ENCODE results near the gene SNRNP35. TPM values are rescaled to one million over a fixed set of nuclear protein-coding genes. Genes with fewer than 3 reads are reported as not detected.

Gene SNRNP35
- total RNA-seq, 4 donors from 2014 or later, result 22.6 to 40.4 (median 23.5) TPM

DNA sequence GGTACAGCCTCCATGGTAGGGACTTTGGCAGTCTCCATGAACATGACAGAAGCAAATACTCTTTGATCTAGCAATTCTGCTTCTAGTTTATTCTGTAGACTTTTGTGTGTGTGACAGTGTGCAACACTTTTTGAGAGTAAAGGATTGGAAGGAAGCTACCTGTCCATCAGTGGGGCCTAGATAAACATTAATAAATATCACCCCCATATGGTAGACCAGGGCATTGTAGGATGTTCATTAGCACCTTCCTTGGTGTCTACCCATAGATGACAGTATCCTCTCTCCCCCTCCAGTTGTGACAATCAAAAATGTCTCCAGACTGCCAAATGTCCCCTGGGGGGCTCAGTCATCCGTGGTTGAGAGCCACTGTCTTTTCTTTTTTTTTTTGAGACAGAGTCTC lies 10.8 kb downstream of the SNRNP35 start:
- in situ Hi-C loops (cut with MboI; ENCODE audit: low sequenced_read_pairs in 4 of 4) (no loop called here), intact Hi-C loops (cut with DNase I; ENCODE audit: low total_unique reads) (no loop called here)
- H3K27ac ChIP-seq, result peak overlapping the region in 1 of 4 donors; percentile 99
- no peaks in the 10 kb centered on the region for H3K9me3 ChIP-seq
- TF ChIP-seq, protein P1, sequence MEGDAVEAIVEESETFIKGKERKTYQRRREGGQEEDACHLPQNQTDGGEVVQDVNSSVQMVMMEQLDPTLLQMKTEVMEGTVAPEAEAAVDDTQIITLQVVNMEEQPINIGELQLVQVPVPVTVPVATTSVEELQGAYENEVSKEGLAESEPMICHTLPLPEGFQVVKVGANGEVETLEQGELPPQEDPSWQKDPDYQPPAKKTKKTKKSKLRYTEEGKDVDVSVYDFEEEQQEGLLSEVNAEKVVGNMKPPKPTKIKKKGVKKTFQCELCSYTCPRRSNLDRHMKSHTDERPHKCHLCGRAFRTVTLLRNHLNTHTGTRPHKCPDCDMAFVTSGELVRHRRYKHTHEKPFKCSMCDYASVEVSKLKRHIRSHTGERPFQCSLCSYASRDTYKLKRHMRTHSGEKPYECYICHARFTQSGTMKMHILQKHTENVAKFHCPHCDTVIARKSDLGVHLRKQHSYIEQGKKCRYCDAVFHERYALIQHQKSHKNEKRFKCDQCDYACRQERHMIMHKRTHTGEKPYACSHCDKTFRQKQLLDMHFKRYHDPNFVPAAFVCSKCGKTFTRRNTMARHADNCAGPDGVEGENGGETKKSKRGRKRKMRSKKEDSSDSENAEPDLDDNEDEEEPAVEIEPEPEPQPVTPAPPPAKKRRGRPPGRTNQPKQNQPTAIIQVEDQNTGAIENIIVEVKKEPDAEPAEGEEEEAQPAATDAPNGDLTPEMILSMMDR (IDR thresholded peaks at IDR 0.05 in 4 of 5, conservative IDR thresholded peaks at IDR 0.05 in 1 of 5), result no peak
- TF ChIP-seq POLR2A (IDR thresholded peaks at IDR 0.05), result no peak
- H3K4me1 ChIP-seq, result peaks cover 15 to 31% of the 10 kb centered on the region in 2 donors
- no peak overlapping the region for H3K4me3 ChIP-seq
- no peak for ATAC-seq
- H3K36me3 ChIP-seq, result peaks cover 0 to 37% of the 10 kb centered on the region in 2 donors
- DNase-seq, result no peak
- H3K27me3 ChIP-seq, result no peaks in the 10 kb centered on the region

DNA sequence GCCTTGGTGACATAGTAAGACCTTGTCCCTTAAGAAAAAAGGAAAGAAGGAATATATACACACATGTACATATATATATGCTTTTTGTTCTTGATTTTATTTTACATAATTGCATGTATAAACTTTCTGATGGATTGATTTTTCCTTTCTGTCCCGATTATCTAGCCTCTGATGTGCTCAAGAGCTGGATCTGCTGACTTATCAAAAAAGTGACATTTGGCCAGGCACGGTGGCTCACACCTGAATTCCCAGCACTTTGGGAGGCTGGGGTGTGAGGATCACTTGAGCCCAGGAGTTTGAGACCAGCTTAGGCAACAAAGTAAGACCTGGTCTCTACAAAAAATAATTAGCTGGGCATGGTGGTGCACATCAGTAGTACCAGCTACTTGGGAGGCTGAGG lies 12.0 kb downstream of the SNRNP35 start:
- peaks cover 0 to 34% of the 10 kb centered on the region in 2 donors for H3K36me3 ChIP-seq
- in situ Hi-C loops (cut with MboI; ENCODE audit: low sequenced_read_pairs in 4 of 4) (no loop called here), intact Hi-C loops (cut with DNase I; ENCODE audit: low total_unique reads) (no loop called here)
- H3K27ac ChIP-seq, result peak overlapping the region in 1 of 4 donors; percentile 99
- peaks cover 21 to 33% of the 10 kb centered on the region in 2 donors for H3K4me1 ChIP-seq
- DNase-seq (no peak), ATAC-seq (no peak)
- no peak for TF ChIP-seq POLR2A (IDR thresholded peaks at IDR 0.05)
- TF ChIP-seq, protein P1 (IDR thresholded peaks at IDR 0.05 in 4 of 5, conservative IDR thresholded peaks at IDR 0.05 in 1 of 5), result no peak
- H3K4me3 ChIP-seq, result no peak overlapping the region
- no peaks in the 10 kb centered on the region for H3K9me3 ChIP-seq
- no peaks in the 10 kb centered on the region for H3K27me3 ChIP-seq

DNA sequence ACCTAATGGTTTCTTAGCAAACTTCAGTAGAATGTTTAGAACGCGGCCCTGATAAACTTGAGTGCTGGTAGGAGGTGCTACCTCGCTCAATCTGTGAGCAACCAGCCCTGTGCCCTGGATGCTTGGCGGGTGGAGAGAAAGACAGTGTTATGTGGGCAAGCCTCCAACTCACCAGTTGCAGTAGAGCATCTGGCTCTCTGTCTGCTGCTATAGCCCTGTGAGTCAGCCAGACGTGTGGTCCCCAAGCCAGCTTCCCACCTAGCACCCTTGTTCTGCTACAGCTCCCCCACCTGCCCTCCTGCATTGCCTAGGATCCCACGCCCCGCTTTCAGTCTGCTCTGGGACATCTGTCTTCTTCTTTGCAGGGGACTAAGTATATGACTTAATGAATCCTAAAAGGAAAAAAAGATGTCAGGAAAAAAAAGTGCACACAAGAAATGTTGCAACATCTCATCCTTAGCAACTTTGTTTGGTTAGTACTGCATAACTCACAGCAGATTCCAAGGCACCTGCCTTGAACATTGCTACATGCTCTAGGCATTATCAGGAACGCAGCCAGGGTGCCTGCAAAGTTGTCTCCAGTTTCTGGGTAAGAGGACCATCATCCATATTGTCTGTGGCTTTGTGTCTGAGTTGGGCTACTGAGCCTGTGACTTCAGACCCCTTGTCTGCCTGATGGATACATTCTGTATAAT lies 13.6 kb downstream of the SNRNP35 start:
- Histone ChIP-seq H3K27me3 (no peaks in the 10 kb centered on the region), H3K4me1 (peaks cover 27 to 36% of the 10 kb centered on the region in 2 donors), H3K27ac (peak overlapping the region; percentile 65 to 99 (median 98)), H3K4me3 (no peak overlapping the region), H3K36me3 (peaks cover 0 to 22% of the 10 kb centered on the region in 2 donors), H3K9me3 (no peaks in the 10 kb centered on the region)
- TF ChIP-seq, protein P1 (IDR thresholded peaks at IDR 0.05 in 4 of 5, conservative IDR thresholded peaks at IDR 0.05 in 1 of 5), result no peak
- no peak for TF ChIP-seq POLR2A (IDR thresholded peaks at IDR 0.05)
- ATAC-seq (peak; percentile 37 to 57), DNase-seq (peak in 1 of 2 donors; percentile 67)
- intact Hi-C loops (cut with DNase I; ENCODE audit: low total_unique reads), result no loop called here
- in situ Hi-C loops (cut with MboI; ENCODE audit: low sequenced_read_pairs in 4 of 4), result no loop called here

DNA sequence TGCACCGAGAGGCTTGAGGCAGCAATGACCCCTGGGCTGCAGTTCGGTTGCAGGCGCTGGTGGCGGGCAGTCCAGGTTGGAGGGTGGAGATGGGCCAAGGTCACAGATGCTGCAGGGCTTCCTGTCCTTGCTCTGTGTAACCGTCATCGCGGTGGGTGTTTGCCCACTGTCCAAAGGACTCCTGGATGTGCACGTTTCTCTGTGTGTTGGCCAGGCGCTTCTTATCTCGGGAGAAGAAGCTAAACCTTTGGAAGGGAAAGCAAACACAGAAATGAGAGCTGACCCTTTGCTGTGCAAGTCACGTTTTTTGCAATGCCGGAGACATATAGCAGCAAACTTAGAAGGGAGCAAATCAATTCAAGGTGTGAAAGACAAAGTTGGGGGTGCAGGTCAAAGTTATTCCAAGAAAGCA lies 14.5 kb downstream of the SNRNP35 start:
- intact Hi-C loops (cut with DNase I; ENCODE audit: low total_unique reads) (no loop called here), in situ Hi-C loops (cut with MboI; ENCODE audit: low sequenced_read_pairs in 4 of 4) (no loop called here)
- H3K4me1 ChIP-seq, result peaks cover 24 to 27% of the 10 kb centered on the region in 2 donors
- no peaks in the 10 kb centered on the region for H3K9me3 ChIP-seq
- TF ChIP-seq, protein P1 (IDR thresholded peaks at IDR 0.05 in 4 of 5, conservative IDR thresholded peaks at IDR 0.05 in 1 of 5), result no peak
- TF ChIP-seq POLR2A (IDR thresholded peaks at IDR 0.05), result no peak
- no peak overlapping the region for H3K4me3 ChIP-seq
- DNase-seq (no peak), ATAC-seq (no peak)
- H3K36me3 ChIP-seq, result peaks cover 0 to 22% of the 10 kb centered on the region in 2 donors
- peak overlapping the region; percentile 96 to 99 (median 98) for H3K27ac ChIP-seq
- H3K27me3 ChIP-seq, result no peaks in the 10 kb centered on the region
